ENCODE data around the gene CD1E. TPM values are rescaled to one million over a fixed set of nuclear protein-coding genes. Genes with fewer than 3 reads are reported as not detected.
A peak's percentile ranks its signal among the peaks of the same experiment; 100 is the strongest.
"Not testable (repeated sequence)": the region's sequence is repeated elsewhere in the genome, so short reads cannot be mapped to it uniquely, and the experiment has no call there.

Gene CD1E
- total and polyA plus RNA-seq, 3 experiments from 2014 or later = not detected

GRCh38 chr1:158371188-158371953 is 17.7 kb downstream of the CD1E start:
- H3K4me3 Mint-ChIP-seq = no peak overlapping the region
- CTCF ChIA-PET = no interaction called here
- H3K36me3 Mint-ChIP-seq = no peaks in the 10 kb centered on the region
- Histone ChIP-seq H3K4me3 (ENCODE audit: low read length) (no peak overlapping the region), H3K36me3 (ENCODE audit: insufficient read depth, low read length) (no peaks in the 10 kb centered on the region), H3K4me1 (ENCODE audit: insufficient read depth, low read length) (no peaks in the 10 kb centered on the region), H3K9me3 (ENCODE audit: low read length) (no peaks in the 10 kb centered on the region), H3K27me3 (ENCODE audit: insufficient read depth, low read length, poor library complexity, severe bottlenecking) (no peaks in the 10 kb centered on the region), H3K27ac (ENCODE audit: low read depth, low read length) (no peak overlapping the region)
- H3K9me3 Mint-ChIP-seq = peaks cover 15 to 24% (median 21%) of the 10 kb centered on the region in 5 donors
- H3K27ac Mint-ChIP-seq = no peak overlapping the region
- no peak for DNase-seq
- POLR2A ChIA-PET = no interaction called here
- peaks cover 17 to 57% of the 10 kb centered on the region in 2 donors for H3K27me3 Mint-ChIP-seq
- H3K4me1 Mint-ChIP-seq = peaks cover 6 to 7% (median 7%) of the 10 kb centered on the region in 3 donors

GRCh38 chr1:158374101-158374500 is 20.4 kb downstream of the CD1E start:
- H3K36me3 ChIP-seq (ENCODE audit: insufficient read depth, low read length); H3K4me3 ChIP-seq (ENCODE audit: low read length); DNase-seq; POLR2A ChIA-PET; H3K4me1 Mint-ChIP-seq; H3K4me1 ChIP-seq (ENCODE audit: insufficient read depth, low read length); CTCF ChIA-PET; H3K4me3 Mint-ChIP-seq; H3K27ac Mint-ChIP-seq; H3K36me3 Mint-ChIP-seq; H3K27ac ChIP-seq (ENCODE audit: low read depth, low read length); H3K27me3 ChIP-seq (ENCODE audit: insufficient read depth, low read length, poor library complexity, severe bottlenecking); H3K9me3 ChIP-seq (ENCODE audit: low read length): not testable (repeated sequence)
- peaks cover 15 to 24% (median 21%) of the 10 kb centered on the region in 5 donors for H3K9me3 Mint-ChIP-seq
- peaks cover 14 to 54% of the 10 kb centered on the region in 2 donors for H3K27me3 Mint-ChIP-seq

GRCh38 chr1:158374860-158375259 is 21.2 kb downstream of the CD1E start:
- POLR2A ChIA-PET = no interaction called here
- H3K4me1 ChIP-seq (ENCODE audit: insufficient read depth, low read length) = no peaks in the 10 kb centered on the region
- H3K36me3 ChIP-seq (ENCODE audit: insufficient read depth, low read length) = no peaks in the 10 kb centered on the region
- H3K27me3 ChIP-seq (ENCODE audit: insufficient read depth, low read length, poor library complexity, severe bottlenecking) = no peaks in the 10 kb centered on the region
- Mint-ChIP-seq H3K27me3 (peaks cover 14 to 46% of the 10 kb centered on the region in 2 donors), H3K36me3 (no peaks in the 10 kb centered on the region), H3K9me3 (peaks cover 15 to 24% (median 18%) of the 10 kb centered on the region in 5 donors), H3K4me1 (no peaks in the 10 kb centered on the region), H3K4me3 (peak overlapping the region in 1 of 7 donors; percentile 14), H3K27ac (no peak overlapping the region)
- no peak for DNase-seq
- H3K9me3 ChIP-seq (ENCODE audit: low read length) = no peaks in the 10 kb centered on the region
- H3K27ac ChIP-seq (ENCODE audit: low read depth, low read length) = no peak overlapping the region
- CTCF ChIA-PET = no interaction called here
- no peak overlapping the region for H3K4me3 ChIP-seq (ENCODE audit: low read length)

GRCh38 chr1:158390331-158390730 is 36.6 kb downstream of the CD1E start:
- peaks cover 0 to 2% (median 0%) of the 10 kb centered on the region in 5 donors for H3K9me3 Mint-ChIP-seq
- no peak for DNase-seq
- no peak overlapping the region for H3K27ac Mint-ChIP-seq
- POLR2A ChIA-PET = no interaction called here
- Histone ChIP-seq H3K27ac (ENCODE audit: low read depth, low read length) (no peak overlapping the region), H3K4me1 (ENCODE audit: insufficient read depth, low read length) (no peaks in the 10 kb centered on the region), H3K36me3 (ENCODE audit: insufficient read depth, low read length) (no peaks in the 10 kb centered on the region), H3K27me3 (ENCODE audit: insufficient read depth, low read length, poor library complexity, severe bottlenecking) (no peaks in the 10 kb centered on the region), H3K9me3 (ENCODE audit: low read length) (no peaks in the 10 kb centered on the region), H3K4me3 (ENCODE audit: low read length) (no peak overlapping the region)
- peaks cover 7 to 19% of the 10 kb centered on the region in 2 donors for H3K27me3 Mint-ChIP-seq
- no peaks in the 10 kb centered on the region for H3K36me3 Mint-ChIP-seq
- H3K4me3 Mint-ChIP-seq = no peak overlapping the region
- no peaks in the 10 kb centered on the region for H3K4me1 Mint-ChIP-seq
- CTCF ChIA-PET = no interaction called here

GRCh38 chr1:158391099-158391498 is 37.4 kb downstream of the CD1E start:
- Mint-ChIP-seq H3K4me1 (no peaks in the 10 kb centered on the region), H3K36me3 (no peaks in the 10 kb centered on the region), H3K4me3 (no peak overlapping the region), H3K27ac (no peak overlapping the region), H3K9me3 (peaks cover 0 to 2% (median 0%) of the 10 kb centered on the region in 5 donors), H3K27me3 (peaks cover 5 to 22% of the 10 kb centered on the region in 2 donors)
- no peak overlapping the region for H3K27ac ChIP-seq (ENCODE audit: low read depth, low read length)
- no peaks in the 10 kb centered on the region for H3K9me3 ChIP-seq (ENCODE audit: low read length)
- no peaks in the 10 kb centered on the region for H3K4me1 ChIP-seq (ENCODE audit: insufficient read depth, low read length)
- H3K27me3 ChIP-seq (ENCODE audit: insufficient read depth, low read length, poor library complexity, severe bottlenecking) = no peaks in the 10 kb centered on the region
- no peak overlapping the region for H3K4me3 ChIP-seq (ENCODE audit: low read length)
- ChIA-PET CTCF (no interaction called here), POLR2A (no interaction called here)
- no peak for DNase-seq
- no peaks in the 10 kb centered on the region for H3K36me3 ChIP-seq (ENCODE audit: insufficient read depth, low read length)

GRCh38 chr1:158393476-158393875 is 39.8 kb downstream of the CD1E start:
- no peaks in the 10 kb centered on the region for H3K4me1 ChIP-seq (ENCODE audit: insufficient read depth, low read length)
- H3K36me3 ChIP-seq (ENCODE audit: insufficient read depth, low read length) = no peaks in the 10 kb centered on the region
- Mint-ChIP-seq H3K27ac (no peak overlapping the region), H3K36me3 (no peaks in the 10 kb centered on the region), H3K27me3 (peaks cover 3 to 21% of the 10 kb centered on the region in 2 donors), H3K4me1 (no peaks in the 10 kb centered on the region), H3K4me3 (no peak overlapping the region), H3K9me3 (no peaks in the 10 kb centered on the region)
- ChIA-PET POLR2A (no interaction called here), CTCF (no interaction called here)
- H3K27ac ChIP-seq (ENCODE audit: low read depth, low read length) = no peak overlapping the region
- DNase-seq = no peak
- H3K4me3 ChIP-seq (ENCODE audit: low read length) = no peak overlapping the region
- no peaks in the 10 kb centered on the region for H3K27me3 ChIP-seq (ENCODE audit: insufficient read depth, low read length, poor library complexity, severe bottlenecking)
- no peaks in the 10 kb centered on the region for H3K9me3 ChIP-seq (ENCODE audit: low read length)

- peaks cover 0 to 5% (median 3%) of the 10 kb centered on the region in 3 donors for H3K4me1 Mint-ChIP-seq
- H3K4me3 Mint-ChIP-seq = no peak overlapping the region
- H3K27ac Mint-ChIP-seq = no peak overlapping the region
- CTCF ChIA-PET = no interaction called here
- Histone ChIP-seq H3K36me3 (ENCODE audit: insufficient read depth, low read length) (no peaks in the 10 kb centered on the region), H3K4me3 (ENCODE audit: low read length) (no peak overlapping the region), H3K9me3 (ENCODE audit: low read length) (no peaks in the 10 kb centered on the region), H3K27me3 (ENCODE audit: insufficient read depth, low read length, poor library complexity, severe bottlenecking) (no peaks in the 10 kb centered on the region), H3K4me1 (ENCODE audit: insufficient read depth, low read length) (no peaks in the 10 kb centered on the region), H3K27ac (ENCODE audit: low read depth, low read length) (no peak overlapping the region)
- H3K36me3 Mint-ChIP-seq = no peaks in the 10 kb centered on the region
- H3K9me3 Mint-ChIP-seq = no peaks in the 10 kb centered on the region
- peaks cover 7 to 40% of the 10 kb centered on the region in 2 donors for H3K27me3 Mint-ChIP-seq
- DNase-seq = no peak
- POLR2A ChIA-PET = no interaction called here
These were observed 43.0 kb downstream of the CD1E start for GRCh38 chr1:158396646-158397045.

GRCh38 chr1:158398818-158399514 is 45.3 kb downstream of the CD1E start, which contains the start of gene OR10T2:
OR10T2 (minus strand) TSS chr1:158399466; CDS start chr1:158399466, 0 bp downstream.
- H3K27me3 Mint-ChIP-seq = peaks cover 4 to 40% of the 10 kb centered on the region in 2 donors
- Histone ChIP-seq H3K27me3 (ENCODE audit: insufficient read depth, low read length, poor library complexity, severe bottlenecking) (no peaks in the 10 kb centered on the region), H3K4me3 (ENCODE audit: low read length) (no peak within 1 kb of the TSS), H3K4me1 (ENCODE audit: insufficient read depth, low read length) (no peaks in the 10 kb centered on the region), H3K36me3 (ENCODE audit: insufficient read depth, low read length) (no peaks in the 10 kb centered on the region), H3K27ac (ENCODE audit: low read depth, low read length) (no peak within 1 kb of the TSS), H3K9me3 (ENCODE audit: low read length) (no peaks in the 10 kb centered on the region)
- ChIA-PET POLR2A (no interaction called here), CTCF (no interaction called here)
- H3K36me3 Mint-ChIP-seq = no peaks in the 10 kb centered on the region
- H3K4me3 Mint-ChIP-seq = no peak within 1 kb of the TSS
- DNase-seq = no peak
- H3K4me1 Mint-ChIP-seq = peaks cover 0 to 5% (median 3%) of the 10 kb centered on the region in 3 donors
- no peak within 1 kb of the TSS for H3K27ac Mint-ChIP-seq
- H3K9me3 Mint-ChIP-seq = no peaks in the 10 kb centered on the region
